ENCODE measurements around the gene GRIK3. TPM values are rescaled to one million over a fixed set of nuclear protein-coding genes. Genes with fewer than 3 reads are reported as not detected.

Gene GRIK3
- total and polyA plus RNA-seq, 12 donors = 0.09 to 3.1 (median 0.69) TPM

DNA sequence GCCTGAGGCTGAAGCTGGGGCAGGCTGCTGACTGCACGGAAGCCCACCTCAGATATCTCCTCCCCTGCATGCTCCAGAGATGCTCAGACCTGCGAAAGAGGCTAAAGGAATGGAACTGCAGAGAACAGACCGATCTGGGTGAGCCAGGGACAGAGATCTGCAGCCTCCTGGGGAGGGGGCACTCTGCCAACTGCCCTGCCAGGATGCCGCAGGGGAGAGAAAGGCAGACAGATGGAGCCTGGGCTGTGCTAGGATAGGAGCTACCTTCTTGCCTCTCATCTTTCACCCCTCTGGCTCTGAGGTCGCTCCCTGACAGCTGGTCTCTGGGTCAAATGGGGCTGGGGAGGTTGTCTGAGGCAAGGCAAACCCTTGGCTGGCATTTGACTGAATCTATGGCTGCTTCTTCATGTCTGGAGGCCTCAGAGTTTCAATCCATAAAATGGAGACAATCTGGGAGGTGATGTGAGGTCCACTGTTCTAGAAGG lies 238.2 kb downstream of the GRIK3 start:
- H3K27ac ChIP-seq = no peak overlapping the region
- no peaks in the 10 kb centered on the region for H3K36me3 ChIP-seq (replicated peaks in 1 of 2)
- no peaks in the 10 kb centered on the region for H3K27me3 ChIP-seq
- TF ChIP-seq POLR2A (IDR thresholded peaks at IDR 0.05) = no peak
- TF ChIP-seq, protein P1, sequence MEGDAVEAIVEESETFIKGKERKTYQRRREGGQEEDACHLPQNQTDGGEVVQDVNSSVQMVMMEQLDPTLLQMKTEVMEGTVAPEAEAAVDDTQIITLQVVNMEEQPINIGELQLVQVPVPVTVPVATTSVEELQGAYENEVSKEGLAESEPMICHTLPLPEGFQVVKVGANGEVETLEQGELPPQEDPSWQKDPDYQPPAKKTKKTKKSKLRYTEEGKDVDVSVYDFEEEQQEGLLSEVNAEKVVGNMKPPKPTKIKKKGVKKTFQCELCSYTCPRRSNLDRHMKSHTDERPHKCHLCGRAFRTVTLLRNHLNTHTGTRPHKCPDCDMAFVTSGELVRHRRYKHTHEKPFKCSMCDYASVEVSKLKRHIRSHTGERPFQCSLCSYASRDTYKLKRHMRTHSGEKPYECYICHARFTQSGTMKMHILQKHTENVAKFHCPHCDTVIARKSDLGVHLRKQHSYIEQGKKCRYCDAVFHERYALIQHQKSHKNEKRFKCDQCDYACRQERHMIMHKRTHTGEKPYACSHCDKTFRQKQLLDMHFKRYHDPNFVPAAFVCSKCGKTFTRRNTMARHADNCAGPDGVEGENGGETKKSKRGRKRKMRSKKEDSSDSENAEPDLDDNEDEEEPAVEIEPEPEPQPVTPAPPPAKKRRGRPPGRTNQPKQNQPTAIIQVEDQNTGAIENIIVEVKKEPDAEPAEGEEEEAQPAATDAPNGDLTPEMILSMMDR (IDR thresholded peaks at IDR 0.05) = no peak
- DNase-seq = no peak
- intact Hi-C loops (cut with DNase I) = no loop called here
- H3K4me1 ChIP-seq (replicated peaks in 1 of 2) = no peaks in the 10 kb centered on the region
- H3K4me3 ChIP-seq = no peak overlapping the region
- H3K9me3 ChIP-seq (replicated peaks in 1 of 3) = no peaks in the 10 kb centered on the region
- 74 to 80% (median 77%) methylated on average over 4 to 5 of the region's 5 CpGs for WGBS, 4 donors

DNA sequence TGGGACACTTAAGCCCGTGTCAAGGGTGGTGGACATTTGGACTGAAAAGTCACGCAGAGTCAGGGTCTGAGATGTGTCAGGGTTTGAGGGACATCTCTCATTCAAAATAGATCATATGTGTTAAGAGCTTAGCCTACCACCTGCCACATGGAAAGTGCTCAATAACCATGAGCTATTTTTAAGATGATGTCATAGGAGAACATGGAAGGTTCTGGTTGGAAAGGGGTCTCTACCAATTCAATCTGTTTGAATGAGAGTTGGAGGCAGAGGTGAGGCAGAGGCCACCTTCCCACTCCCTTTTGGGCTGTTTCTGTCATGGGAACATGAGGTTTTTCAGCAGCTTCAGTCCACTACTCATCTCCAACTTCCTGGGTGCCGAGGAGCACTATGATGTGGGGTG lies 239.9 kb downstream of the GRIK3 start:
- no peak overlapping the region for H3K4me3 ChIP-seq
- 87 to 93% (median 90%) methylated on average over 3 of the region's 3 CpGs for WGBS, 4 donors
- peaks cover 3% of the 10 kb centered on the region for H3K27me3 ChIP-seq
- no peak for DNase-seq
- intact Hi-C loops (cut with DNase I) = no loop called here
- no peak for TF ChIP-seq POLR2A (IDR thresholded peaks at IDR 0.05)
- TF ChIP-seq, protein P1 (IDR thresholded peaks at IDR 0.05) = no peak
- H3K4me1 ChIP-seq (replicated peaks in 1 of 2) = no peaks in the 10 kb centered on the region
- H3K36me3 ChIP-seq (replicated peaks in 1 of 2) = no peaks in the 10 kb centered on the region
- no peaks in the 10 kb centered on the region for H3K9me3 ChIP-seq (replicated peaks in 1 of 3)
- no peak overlapping the region for H3K27ac ChIP-seq

DNA sequence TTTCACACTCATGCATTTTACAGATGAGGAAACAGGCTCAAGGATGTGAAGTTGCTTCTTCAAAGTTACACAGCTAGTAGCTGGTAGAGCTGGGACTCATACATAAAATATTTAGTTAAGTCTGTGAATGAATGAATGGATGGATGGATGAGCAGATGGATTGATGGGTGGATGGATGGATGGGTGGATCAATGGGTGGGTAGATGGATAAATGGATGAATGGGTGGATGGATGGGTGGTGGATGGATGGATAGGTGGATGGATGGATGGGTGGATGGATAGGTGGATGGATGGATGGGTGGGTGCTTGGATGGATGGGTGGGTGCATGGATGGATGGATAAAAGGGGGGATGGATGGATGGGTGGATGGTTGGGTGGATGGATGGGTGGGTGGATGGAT lies 240.9 kb downstream of the GRIK3 start:
- no peaks in the 10 kb centered on the region for H3K36me3 ChIP-seq (replicated peaks in 1 of 2)
- intact Hi-C loops (cut with DNase I) = no loop called here
- no peak overlapping the region for H3K27ac ChIP-seq
- H3K4me1 ChIP-seq (replicated peaks in 1 of 2) = no peaks in the 10 kb centered on the region
- peaks cover 3% of the 10 kb centered on the region for H3K27me3 ChIP-seq
- H3K9me3 ChIP-seq (replicated peaks in 1 of 3) = no peaks in the 10 kb centered on the region
- no peak for DNase-seq
- no peak overlapping the region for H3K4me3 ChIP-seq
- TF ChIP-seq POLR2A (IDR thresholded peaks at IDR 0.05) = no peak
- TF ChIP-seq, protein P1 (IDR thresholded peaks at IDR 0.05) = no peak

DNA sequence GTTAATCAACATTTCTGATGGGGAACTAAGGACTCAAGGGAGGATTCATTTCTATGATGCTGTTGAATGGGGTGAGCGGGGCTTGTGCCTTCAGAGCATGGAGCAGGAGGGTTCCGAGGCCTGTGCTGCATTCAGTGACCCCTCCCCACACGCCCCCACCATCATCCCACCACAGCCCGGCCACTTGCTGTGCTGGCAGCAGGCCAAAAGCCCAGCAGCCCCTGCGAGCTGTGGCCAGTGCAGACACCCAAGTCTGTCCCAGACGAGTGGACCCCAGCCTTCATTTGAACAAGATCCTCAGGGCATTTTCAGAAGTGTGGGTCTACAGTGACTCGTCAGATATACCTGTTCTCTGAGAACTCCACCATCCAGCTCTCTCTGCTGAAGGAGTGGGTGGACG lies 242.0 kb downstream of the GRIK3 start:
- no peaks in the 10 kb centered on the region for H3K4me1 ChIP-seq (replicated peaks in 1 of 2)
- TF ChIP-seq POLR2A (IDR thresholded peaks at IDR 0.05) = no peak
- TF ChIP-seq, protein P1 (IDR thresholded peaks at IDR 0.05) = no peak
- no peak for DNase-seq
- peaks cover 3% of the 10 kb centered on the region for H3K27me3 ChIP-seq
- H3K9me3 ChIP-seq (replicated peaks in 1 of 3) = no peaks in the 10 kb centered on the region
- H3K27ac ChIP-seq = no peak overlapping the region
- WGBS, 4 donors = 56 to 74% (median 62%) methylated on average over 4 to 8 of the region's 8 CpGs
- H3K4me3 ChIP-seq = no peak overlapping the region
- H3K36me3 ChIP-seq (replicated peaks in 1 of 2) = no peaks in the 10 kb centered on the region
- intact Hi-C loops (cut with DNase I) = no loop called here
